ENCODE measurements around the gene CNKSR3. TPM values are rescaled to one million over a fixed set of nuclear protein-coding genes. Genes with fewer than 3 reads are reported as not detected.
A peak's percentile ranks its signal among the peaks of the same experiment; 100 is the strongest.

Gene CNKSR3
- total RNA-seq, 4 donors from 2014 or later, result 4.5 to 7.8 (median 7.0) TPM

- Histone ChIP-seq H3K36me3 (no peaks in the 10 kb centered on the region), H3K27me3 (no peaks in the 10 kb centered on the region), H3K9me3 (no peaks in the 10 kb centered on the region), H3K27ac (no peak overlapping the region), H3K4me3 (replicated peaks in 1 of 3) (no peak overlapping the region), H3K4me1 (no peaks in the 10 kb centered on the region)
- no peak for TF ChIP-seq POLR2A (IDR thresholded peaks at IDR 0.05)
- no peak for TF ChIP-seq CTCF (IDR thresholded peaks at IDR 0.05)
- intact Hi-C loops (cut with DNase I), result no loop called here
- DNase-seq, result no peak
Observed at GRCh38 chr6:154484942-154485341, 25.5 kb downstream of the CNKSR3 start.

- Histone ChIP-seq H3K4me3 (replicated peaks in 1 of 3) (no peak overlapping the region), H3K9me3 (no peaks in the 10 kb centered on the region), H3K4me1 (peaks cover 8 to 9% of the 10 kb centered on the region in 2 donors), H3K27ac (peak overlapping the region in 2 of 3 donors; percentile 24 to 32), H3K27me3 (no peaks in the 10 kb centered on the region), H3K36me3 (no peaks in the 10 kb centered on the region)
- no peak for DNase-seq
- 73% methylated on average over 4 of the region's 4 CpGs for WGBS, 2 donors
- intact Hi-C loops (cut with DNase I), result no loop called here
- TF ChIP-seq CTCF (IDR thresholded peaks at IDR 0.05) (no peak), POLR2A (IDR thresholded peaks at IDR 0.05) (no peak)
Observed at GRCh38 chr6:154482858-154483257, 27.6 kb downstream of the CNKSR3 start.

GRCh38 chr6:154481521-154482013, 28.9 kb downstream of the CNKSR3 start:
- Histone ChIP-seq H3K9me3 (no peaks in the 10 kb centered on the region), H3K36me3 (no peaks in the 10 kb centered on the region), H3K4me3 (replicated peaks in 1 of 3) (no peak overlapping the region), H3K27me3 (no peaks in the 10 kb centered on the region), H3K4me1 (peaks cover 8 to 12% of the 10 kb centered on the region in 2 donors), H3K27ac (no peak overlapping the region)
- 75 to 87% methylated on average over 3 of the region's 3 CpGs for WGBS, 2 donors
- no peak for DNase-seq
- intact Hi-C loops (cut with DNase I), result no loop called here
- TF ChIP-seq POLR2A (IDR thresholded peaks at IDR 0.05), result no peak
- no peak for TF ChIP-seq CTCF (IDR thresholded peaks at IDR 0.05)

DNA sequence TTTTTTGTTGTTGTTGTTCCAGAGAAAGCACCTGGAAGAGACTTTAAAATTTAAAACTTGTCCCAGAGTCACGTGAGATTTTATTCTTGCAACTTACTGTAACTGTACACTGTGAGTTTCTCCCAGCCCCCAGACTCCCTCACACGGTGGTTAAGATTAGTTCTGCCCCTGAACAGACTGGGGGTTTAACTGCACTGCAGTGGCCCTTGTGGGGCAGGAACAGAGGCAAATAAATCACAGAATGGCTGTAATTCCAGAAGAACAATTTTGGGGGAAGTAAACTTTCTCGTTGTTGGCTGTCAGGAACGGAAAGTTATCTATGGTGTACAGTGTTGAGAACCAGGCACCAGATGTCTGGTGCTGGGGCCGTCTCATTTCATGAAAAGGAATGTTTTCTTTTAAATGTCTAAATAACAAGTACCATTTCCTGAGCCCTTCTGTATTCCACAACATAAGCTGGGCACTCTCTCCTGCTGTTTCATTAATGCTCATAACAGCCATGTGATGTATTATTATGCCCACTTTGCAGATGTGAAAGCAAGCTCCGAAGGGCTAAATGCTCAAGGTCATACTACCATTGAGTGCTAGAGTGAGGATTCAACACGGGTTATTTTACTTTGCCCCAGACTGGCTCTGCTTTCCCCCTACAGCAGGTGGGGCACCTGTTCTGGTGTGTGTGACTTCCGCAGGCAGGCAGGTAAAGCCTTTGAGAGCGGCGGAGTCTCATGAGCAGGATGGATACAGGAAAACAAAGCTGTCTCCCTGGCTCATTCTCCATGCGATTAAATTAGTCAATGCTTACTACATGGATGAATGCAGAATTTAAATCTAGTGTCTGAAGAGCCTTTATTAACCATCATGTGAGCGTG, 30.5 kb downstream of the CNKSR3 start:
- no peaks in the 10 kb centered on the region for H3K9me3 ChIP-seq
- intact Hi-C loops (cut with DNase I), result no loop called here
- H3K36me3 ChIP-seq, result no peaks in the 10 kb centered on the region
- no peak overlapping the region for H3K27ac ChIP-seq
- no peak for DNase-seq
- H3K4me3 ChIP-seq (replicated peaks in 1 of 3), result no peak overlapping the region
- no peaks in the 10 kb centered on the region for H3K27me3 ChIP-seq
- no peak for TF ChIP-seq POLR2A (IDR thresholded peaks at IDR 0.05)
- no peak for TF ChIP-seq CTCF (IDR thresholded peaks at IDR 0.05)
- peaks cover 8 to 12% of the 10 kb centered on the region in 2 donors for H3K4me1 ChIP-seq
- 78 to 82% methylated on average over 12 of the region's 12 CpGs for WGBS, 2 donors

GRCh38 chr6:154479351-154479769, 31.1 kb downstream of the CNKSR3 start:
- intact Hi-C loops (cut with DNase I), result no loop called here
- TF ChIP-seq POLR2A (IDR thresholded peaks at IDR 0.05) (no peak), CTCF (IDR thresholded peaks at IDR 0.05) (no peak)
- H3K4me3 ChIP-seq (replicated peaks in 1 of 3), result no peak overlapping the region
- no peak for DNase-seq
- no peaks in the 10 kb centered on the region for H3K36me3 ChIP-seq
- no peaks in the 10 kb centered on the region for H3K27me3 ChIP-seq
- peaks cover 8 to 12% of the 10 kb centered on the region in 2 donors for H3K4me1 ChIP-seq
- WGBS, 2 donors, result 75% methylated on average over 9 of the region's 9 CpGs
- no peaks in the 10 kb centered on the region for H3K9me3 ChIP-seq
- peak overlapping the region in 1 of 3 donors; percentile 10 for H3K27ac ChIP-seq

All from thyroid gland (tissue), 4 donors.